SK-N-MC (cell line): Measurements from ENCODE around the gene FBLN2.

Source experiments
- EZH2 ChIP-seq: fragments of 200-600 bp; sonication (generic); IDR thresholded peaks from one replicate; pipeline ENCODE4 v1.6.1; 2017; ENCODE audit warnings: antibody characterized with exemption
- FOXP2 ChIP-seq: optimal IDR thresholded peaks from 2 replicates; pipeline ENCODE3; 2011; ENCODE audit warnings: mild to moderate bottlenecking, moderate library complexity; ENCODE audit not compliant: insufficient read depth; ENCODE audit errors: extremely low read length, control extremely low read depth
- POLR2AphosphoS5 ChIP-seq: IDR thresholded peaks from 2 replicates; pipeline ENCODE4 v1.6.1; 2012; ENCODE audit warnings: mild to moderate bottlenecking, low read depth, low read length, borderline replicate concordance

- TF ChIP-seq POLR2AphosphoS5: no peak
- no peak for TF ChIP-seq EZH2
- TF ChIP-seq FOXP2: no peak
Measured at GRCh38 chr3:13677272-13677671, 128.3 kb downstream of the FBLN2 start.
